GM20000 (cell line): ENCODE data around the gene AP1G2.
A peak's percentile ranks its signal among the peaks of the same experiment; 100 is the strongest.

Experiments used
- DNase-seq: peaks from one replicate; pipeline ENCODE4 v3.0.0; 2012; ENCODE audit warnings: low spot score
- TF ChIP-seq, protein P1 (sequence below): IDR thresholded peaks from 2 replicates; pipeline ENCODE4 v1.5.1; 2012; ENCODE audit warnings: mild to moderate bottlenecking, control low read depth; ENCODE audit errors: extremely low read depth, missing control alignments

AP1G2 gene

GRCh38 chr14:23571701-23572523 lies 4.3 kb upstream of the AP1G2 start:
- DNase-seq: no peak
- TF ChIP-seq, protein P1, sequence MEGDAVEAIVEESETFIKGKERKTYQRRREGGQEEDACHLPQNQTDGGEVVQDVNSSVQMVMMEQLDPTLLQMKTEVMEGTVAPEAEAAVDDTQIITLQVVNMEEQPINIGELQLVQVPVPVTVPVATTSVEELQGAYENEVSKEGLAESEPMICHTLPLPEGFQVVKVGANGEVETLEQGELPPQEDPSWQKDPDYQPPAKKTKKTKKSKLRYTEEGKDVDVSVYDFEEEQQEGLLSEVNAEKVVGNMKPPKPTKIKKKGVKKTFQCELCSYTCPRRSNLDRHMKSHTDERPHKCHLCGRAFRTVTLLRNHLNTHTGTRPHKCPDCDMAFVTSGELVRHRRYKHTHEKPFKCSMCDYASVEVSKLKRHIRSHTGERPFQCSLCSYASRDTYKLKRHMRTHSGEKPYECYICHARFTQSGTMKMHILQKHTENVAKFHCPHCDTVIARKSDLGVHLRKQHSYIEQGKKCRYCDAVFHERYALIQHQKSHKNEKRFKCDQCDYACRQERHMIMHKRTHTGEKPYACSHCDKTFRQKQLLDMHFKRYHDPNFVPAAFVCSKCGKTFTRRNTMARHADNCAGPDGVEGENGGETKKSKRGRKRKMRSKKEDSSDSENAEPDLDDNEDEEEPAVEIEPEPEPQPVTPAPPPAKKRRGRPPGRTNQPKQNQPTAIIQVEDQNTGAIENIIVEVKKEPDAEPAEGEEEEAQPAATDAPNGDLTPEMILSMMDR: no peak

GRCh38 chr14:23570806-23571483 lies 3.4 kb upstream of the AP1G2 start:
- DNase-seq: no peak

GRCh38 chr14:23569443-23570151 lies 2.0 kb upstream of the AP1G2 start:
- DNase-seq: no peak

More at GRCh38 chr14:23570806-23571483, 3.4 kb upstream of the AP1G2 start:
- TF ChIP-seq, protein P1: no peak

DNA sequence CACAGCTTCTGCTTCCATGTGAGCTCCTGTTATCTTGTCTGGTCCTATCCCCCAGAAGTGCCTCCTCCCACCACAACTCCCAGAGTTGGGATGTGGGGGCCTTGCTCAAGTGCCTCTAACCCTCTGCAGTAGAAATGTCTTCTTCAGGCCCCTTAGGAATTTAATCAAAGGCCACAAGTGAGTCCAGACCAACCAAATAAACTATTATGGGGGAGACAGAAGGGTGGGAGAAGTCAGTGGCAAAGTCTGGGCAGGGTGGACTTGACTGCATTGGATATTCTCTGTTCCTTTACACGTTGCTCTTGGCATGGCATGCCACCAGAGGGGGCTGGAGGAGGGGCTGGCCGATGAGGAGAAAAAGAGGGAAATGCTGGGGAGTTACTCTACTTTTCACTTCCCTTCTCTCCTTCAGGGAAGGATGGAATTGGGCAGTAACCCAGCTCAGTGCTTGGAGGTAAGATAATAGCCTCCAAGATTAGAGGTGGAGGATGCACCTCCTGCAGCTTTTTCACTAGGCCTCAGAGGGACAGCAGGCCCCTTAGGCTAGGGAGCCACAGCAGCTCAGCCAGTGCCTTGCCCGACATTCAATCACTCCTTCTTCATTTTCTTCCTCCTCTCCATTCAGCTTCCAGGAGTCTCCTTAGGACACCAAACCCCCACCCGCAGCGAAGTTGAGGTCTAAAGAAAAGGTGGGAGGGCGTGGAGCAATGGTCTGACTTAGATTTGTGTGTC lies 1.2 kb upstream of the AP1G2 start:
- no peak for DNase-seq
- TF ChIP-seq, protein P1: peak; percentile 17

More at GRCh38 chr14:23569443-23570151, 2.0 kb upstream of the AP1G2 start:
- TF ChIP-seq, protein P1: no peak

GRCh38 chr14:23568021-23568599 lies 519 bp upstream of the AP1G2 start:
- TF ChIP-seq, protein P1: no peak
- DNase-seq: no peak

DNA sequence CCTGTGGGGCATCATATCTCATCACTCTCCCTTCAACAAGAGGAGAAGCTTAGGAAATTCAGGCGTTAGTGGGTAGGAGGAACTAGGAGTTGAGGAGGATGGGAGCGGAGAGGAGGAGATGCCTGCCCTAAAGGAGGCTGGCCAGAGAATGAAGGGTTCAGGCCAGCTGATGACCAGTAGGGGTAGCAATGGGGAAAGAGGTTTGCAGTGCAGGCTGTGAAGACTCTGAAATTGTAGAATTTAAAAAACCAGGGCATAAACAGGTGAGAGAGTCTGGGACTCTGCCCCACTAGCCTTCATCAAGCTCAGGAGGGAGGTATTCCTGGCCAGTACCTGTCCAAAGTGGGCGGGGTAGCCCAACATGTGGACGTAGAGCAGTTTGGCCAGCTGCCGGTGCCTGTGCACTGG lies 809 bp downstream of the AP1G2 start:
- DNase-seq: no peak

More for the DNA sequence above, 809 bp downstream of the AP1G2 start:
- TF ChIP-seq, protein P1: no peak
